ENCODE measurements around the gene NPAS2.

The NPAS2 gene

DNA sequence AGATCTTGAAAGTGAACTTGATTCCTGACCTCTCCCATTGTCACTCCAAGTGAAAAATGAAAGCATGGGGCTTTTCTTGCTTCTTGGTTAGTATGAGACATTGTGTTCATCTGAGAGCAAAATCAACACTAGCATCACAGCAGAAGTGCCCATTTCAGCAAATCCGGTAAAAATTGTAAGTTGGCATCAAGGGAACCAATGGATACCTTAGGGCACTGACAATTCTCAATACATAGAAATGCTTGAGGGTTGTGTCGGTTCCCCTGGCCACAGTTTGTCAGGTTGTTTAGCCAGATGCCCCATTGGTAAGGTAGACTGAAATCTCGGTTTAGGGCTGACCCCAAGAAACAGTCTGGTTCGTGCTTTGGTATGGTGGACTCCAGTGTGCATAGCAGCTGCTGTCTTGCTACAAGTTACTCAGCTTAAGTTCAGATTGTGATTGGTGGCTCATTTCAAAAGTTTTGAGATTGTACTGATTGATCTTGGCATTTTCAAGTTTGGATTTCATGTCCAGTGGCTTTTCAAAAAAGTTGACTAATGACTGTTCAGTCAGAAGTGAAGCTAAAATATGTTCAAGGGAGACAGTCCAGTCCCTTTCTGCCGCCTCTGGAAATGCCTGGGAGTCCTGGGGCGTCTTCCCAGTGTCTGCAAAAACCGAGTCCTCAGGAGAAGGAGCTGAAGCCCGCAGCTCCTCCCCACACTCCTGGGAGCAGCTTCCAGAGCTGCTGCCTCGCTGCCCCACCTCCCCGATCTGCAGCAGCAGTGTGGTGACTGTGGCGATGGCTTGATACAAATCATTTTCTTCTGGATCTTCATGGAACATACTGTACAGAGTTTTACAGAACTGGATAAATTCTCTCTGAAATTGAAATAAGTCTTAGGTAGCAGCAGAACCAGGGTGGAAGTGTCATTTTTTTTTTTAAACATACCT lies 187.7 kb downstream of the NPAS2 start:
- DNase-seq (ENCODE audit: low read depth, low spot score): no peak

DNA sequence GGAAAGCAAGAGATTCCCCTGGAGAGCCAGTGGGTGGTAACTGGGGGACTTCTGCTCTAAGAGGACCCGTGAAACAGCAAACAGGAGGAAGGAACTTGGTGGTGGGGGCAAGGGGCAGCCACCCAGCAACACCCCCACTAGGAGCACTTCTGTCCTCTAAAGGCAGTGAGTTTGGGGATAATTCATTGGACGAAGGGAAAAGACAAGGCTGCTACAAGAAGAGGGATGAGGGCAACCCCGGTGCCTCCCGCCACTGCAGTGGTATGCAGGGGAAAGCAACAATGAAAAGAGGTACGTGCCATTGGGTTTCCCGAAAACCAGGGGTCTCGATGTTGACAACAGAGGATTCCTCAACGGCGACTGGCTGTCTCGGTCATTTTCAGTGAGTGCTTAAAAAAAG lies 191.2 kb downstream of the NPAS2 start:
- DNase-seq (ENCODE audit: low read depth, low spot score): no peak

DNA sequence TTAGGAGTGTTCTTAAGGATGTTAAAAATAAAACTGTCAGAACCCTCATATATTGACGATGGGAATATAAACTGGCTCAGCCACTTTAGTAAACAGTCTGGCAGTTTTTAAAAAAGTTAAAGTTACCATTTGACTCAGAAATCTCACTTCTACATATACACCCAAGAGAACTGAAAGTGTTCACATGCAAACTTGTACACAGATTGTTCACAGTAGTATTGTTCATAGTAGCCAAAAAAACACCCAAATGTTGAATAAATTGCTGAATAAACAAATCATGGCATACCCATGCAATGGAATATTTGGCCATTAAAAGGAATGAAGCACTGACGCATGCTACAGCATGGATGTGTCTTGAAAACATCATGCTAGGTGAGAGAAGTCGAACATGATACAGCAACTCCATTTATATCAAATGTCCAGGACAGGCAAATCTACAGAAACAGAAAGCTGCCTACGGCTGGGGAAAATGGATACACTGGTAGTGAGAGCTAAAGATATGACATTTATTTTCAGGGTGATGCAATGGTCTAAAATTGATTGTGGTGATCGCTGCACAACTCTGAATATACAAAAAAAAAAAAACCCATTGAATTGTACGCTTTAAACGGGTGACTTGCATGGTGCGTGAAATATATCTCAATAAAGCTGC lies 192.2 kb downstream of the NPAS2 start:
- DNase-seq (ENCODE audit: low read depth, low spot score): no peak

DNA sequence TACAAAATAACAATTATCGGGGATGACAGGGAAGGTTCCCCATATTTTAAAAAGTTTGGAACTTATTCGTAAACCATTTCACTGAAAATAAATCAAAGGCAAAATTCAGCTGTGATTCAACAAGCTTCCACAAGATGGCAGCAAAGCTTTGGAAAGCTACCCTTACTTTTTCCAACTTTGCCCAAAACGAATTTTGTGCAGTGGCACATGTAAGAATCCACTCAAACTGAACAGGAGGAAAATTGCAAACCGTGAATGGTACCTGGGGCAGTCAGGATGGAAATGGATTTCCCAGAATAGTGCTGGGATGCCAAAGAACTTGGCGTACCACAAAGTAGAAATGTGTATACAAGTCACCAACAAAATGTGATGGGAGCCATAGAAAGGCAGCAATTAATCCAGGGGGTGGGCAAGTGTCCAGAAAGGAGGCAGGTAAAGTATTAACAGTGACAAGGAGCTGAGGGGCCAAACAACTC lies 192.8 kb downstream of the NPAS2 start:
- no peak for DNase-seq (ENCODE audit: low read depth, low spot score)

DNA sequence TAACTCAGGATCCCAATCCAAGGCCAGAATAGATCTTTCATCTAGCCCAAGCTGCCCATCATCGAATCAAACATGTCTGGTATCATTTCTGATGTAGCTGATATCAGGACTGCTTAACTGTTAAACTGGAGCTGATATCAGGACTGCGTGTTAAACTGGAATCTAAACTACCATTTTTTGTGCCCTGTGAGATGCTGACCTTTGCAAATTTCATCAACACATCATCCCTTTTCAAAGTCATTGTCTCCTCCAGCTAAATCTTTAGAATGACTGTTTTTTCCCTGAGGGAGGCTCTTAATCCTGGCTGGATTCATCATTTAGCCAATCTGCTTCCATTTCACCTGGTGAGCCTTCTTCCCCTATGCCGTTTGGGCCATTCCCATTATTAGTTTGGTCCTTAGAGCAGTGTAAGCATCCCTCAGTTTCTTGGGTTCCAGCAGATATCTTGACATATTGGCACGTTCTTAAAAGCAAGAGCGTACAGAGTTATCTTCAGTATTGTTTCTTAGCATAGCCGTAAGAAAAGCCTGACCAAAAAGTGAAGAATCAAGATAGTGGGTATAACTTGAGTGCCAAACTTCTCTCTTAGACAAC lies 194.4 kb downstream of the NPAS2 start:
- DNase-seq (ENCODE audit: low read depth, low spot score): no peak

DNA sequence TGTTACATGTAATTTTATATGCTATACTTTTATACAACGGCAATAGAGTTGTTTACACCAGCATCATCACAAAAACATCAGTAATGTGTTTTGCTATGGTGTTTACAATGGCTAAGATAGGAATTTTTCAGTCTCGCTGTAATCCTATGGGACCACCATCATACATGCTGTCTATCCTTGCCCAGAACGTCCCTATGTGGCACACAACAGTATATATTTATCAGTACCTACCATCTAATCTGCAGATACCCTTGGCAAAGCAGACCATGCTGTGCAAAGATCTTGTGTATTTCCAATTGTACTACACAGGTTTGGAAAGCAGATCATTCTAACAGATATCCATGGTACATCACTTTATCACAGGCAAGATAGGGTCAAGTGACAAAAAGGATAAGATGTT lies 197.4 kb downstream of the NPAS2 start:
- DNase-seq (ENCODE audit: low read depth, low spot score): no peak

DNA sequence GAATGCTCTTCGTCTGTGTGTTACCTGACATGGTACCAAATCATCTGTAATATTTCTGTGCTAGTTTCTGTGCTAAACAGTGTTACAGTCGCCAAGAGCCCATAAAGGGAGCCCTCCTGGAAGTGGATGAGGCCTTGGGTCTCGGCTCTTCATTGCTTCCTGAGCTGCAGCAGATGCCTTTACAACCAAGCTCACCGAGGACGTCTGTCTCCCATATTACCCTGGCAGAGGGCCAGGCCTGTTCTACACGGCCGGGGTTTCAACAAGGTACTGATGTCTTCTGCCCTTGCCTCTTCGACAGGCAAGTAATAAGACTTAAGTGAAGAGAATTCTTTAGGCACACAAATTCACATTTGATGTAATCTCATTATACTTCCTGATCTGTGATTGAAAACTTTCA lies 199.0 kb downstream of the NPAS2 start:
- no peak for DNase-seq (ENCODE audit: low read depth, low spot score)

DNA sequence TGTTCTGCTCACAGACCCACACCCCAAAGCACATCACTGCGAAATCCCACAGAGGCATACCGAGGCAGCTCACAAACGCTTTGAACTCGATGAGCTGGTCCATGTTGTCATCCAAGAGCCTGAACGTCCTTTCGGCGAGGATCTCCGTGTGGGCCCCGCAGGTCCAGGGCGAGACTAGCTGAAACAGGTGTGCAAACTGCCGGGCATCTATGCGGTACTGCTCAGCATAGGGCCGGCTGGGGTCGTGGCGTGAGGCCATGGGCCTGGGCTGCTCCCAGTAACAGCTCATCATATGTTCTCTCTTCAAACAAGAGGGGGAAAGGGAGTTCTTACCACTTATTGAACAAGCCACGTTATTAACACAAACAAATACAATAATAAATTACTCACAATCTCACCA lies 202.3 kb downstream of the NPAS2 start:
- DNase-seq (ENCODE audit: low read depth, low spot score): no peak

DNA sequence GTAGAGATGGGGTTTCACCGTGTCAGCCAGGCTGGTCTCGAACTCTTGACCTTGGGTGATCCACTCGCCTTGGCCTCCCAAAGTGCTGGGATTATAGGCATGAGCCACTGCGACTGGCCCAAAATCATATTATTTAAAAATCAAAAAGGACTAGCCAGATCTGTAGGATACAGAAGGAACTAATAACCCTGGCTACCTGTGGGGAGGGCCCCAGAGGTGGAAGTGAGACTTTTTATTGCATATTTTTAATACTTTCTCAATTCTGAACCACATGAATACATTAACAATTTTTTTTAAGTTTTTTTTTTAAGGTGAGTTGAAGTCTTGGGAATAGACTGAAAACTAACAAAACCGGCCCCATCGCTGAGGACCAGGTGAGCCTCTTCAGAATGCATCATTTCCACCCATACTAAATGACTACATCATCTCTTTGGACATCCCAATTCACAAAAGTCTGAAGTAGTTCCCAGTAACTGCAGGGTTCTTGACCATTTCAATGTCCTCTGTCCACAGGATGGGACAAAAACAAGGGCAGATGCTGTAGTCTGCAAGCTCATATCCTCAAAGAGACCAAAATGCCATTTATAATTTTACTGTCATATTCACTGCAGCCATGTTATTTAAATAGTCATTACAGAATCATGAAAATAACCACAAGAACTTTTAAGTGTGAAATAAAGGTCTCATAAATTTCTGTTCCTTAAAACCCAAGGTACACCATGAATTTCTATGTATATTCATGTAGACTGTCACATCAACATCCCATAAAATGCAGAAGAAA lies 203.6 kb downstream of the NPAS2 start:
- no peak for DNase-seq (ENCODE audit: low read depth, low spot score)

DNA sequence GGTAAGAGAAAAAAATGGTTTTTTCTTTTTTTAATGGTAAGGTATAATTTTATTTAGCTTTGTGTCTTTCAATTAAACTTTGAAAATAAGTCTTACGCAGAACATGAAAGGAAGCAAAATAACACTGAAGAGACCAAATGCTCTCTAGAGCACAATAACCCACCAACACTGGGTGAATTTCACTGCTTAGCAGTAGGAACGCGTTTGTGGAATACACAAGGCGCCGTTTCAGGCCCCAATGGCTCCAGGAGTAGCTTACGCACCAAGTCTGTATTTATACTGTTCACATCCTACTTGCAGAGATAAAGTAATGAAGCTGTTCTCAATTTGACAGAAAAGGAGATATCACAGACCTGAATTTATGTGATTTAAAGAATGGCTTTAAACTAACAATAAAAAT lies 205.6 kb downstream of the NPAS2 start:
- DNase-seq (ENCODE audit: low read depth, low spot score): no peak

DNA sequence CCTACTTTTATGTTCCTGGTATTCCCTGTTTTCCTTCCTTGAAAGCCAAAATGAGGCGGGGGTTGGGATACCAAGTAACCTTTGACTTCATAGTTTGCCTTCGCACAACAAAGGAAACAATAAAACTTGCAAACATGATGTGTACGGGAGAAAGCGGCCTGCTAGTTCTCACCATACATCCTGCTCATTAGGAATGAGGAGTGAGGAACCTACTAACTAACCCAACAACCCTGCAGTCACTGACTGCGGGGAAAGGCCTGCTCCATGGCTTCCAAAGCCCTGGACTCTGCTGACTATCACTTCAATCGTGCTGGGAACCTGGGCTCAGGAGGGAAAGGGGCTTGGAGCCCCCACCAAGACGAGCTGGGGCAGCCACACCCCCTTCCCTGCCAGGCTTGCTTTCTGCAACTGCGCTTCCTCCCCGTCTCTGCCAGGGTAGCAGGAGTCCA lies 206.3 kb downstream of the NPAS2 start:
- no peak for DNase-seq (ENCODE audit: low read depth, low spot score)

DNA sequence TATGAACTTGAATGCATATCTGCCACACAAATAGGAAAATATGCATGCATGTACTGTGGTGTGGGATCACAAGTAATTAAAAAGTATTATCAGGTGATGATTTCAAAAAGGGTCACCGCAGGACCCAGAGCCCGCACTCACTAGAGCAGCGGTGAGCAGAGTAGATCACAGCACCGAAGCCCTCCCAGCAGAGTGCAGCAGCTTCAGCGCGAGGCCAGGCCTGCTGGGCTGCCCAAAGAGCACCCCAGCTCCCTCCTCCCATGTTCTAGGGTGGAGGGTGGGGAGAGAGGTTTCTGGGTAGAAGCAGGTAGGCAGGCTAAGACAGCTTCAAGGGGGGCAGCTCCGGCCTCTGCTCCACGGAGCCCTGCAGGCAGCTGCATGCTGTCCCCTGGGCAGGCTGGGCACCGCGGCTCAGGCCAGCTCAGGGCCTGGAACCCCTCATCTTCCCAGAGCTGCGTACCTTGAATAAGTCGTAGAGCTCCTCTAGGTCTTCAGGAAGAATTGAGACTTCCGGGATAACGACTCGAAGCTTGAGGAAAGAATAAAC lies 207.1 kb downstream of the NPAS2 start:
- no peak for DNase-seq (ENCODE audit: low read depth, low spot score)

DNA sequence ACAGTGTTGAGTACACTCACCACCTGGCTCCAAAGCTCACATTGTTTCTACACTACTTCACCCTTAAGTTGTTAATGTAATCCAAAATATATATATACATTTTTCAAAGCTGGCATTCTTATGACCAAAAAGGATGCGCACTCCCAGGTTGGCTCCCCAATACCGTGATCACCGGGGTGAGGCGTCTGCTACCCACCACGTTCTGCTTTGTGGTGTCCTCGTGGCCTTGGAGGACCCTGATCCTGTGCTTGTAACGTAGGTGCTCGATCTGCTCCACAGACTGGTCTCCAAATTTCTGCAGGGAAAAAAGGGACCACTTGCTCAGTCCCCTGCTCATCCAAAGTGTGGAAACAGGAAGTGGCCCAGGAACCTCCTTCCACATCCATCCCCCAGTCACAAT lies 207.9 kb downstream of the NPAS2 start:
- no peak for DNase-seq (ENCODE audit: low read depth, low spot score)

DNA sequence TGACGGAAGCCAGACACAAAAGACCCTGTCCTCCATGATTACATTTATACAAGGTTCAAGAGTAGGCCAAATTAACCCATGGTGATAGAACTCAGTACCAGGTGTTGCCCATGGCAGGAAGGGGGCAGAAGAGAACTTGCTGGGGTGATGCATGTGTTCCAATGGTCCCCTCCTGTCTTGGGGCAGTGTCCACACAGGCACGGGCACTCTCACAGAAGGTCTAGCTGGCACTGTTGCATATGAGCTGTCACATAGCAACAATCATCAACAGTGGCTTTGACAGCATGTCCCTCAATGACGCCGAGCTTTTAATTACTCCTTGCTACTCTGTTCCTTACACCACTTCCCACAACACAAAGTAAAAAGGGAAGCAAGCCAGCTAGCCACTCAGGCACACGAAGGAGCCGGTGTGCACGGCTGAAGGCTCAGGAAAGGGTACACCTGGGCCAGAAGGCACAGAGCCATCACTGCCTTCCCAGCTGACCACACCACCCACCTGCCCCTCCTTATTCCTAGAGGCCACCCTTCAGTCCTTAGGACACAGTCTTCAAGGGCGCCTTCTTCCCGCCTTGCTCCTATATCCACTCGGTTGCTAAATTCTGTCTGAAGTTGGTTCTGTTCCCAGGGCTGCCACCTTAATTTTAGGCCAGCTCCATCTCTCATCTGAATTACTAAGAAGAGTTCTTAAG lies 211.1 kb downstream of the NPAS2 start:
- no peak for DNase-seq (ENCODE audit: low read depth, low spot score)

DNA sequence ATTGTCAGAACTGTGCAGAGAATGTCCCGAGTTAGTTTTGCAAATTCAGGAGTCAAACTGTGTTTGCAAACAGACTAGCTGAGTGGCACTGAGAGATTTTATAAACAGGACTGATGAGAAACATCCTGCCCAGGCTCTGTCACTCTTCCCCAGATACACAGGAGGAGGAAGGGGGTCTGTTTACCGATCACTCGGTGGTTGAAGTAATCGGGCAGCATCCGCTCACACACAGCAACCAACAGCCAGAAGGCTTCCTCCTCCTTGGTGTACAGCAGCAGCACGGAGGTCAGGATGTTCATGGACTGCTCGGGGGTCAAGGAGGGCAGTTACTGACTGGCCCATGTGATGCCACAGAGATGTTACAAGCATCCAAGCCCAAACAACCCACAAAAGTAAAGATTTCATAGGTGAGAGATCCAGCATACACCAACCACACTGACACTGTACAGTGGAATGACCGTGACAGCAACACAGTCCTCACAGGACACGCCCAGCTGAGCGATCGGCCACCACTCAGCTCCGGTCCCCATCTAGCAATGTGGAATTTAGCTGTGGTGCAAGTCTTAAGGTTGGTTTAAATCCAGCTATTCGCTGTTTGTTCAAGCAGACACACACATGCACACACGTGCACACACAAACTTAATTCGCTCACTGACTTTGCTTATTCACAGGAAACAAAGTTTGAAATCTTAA lies 212.3 kb downstream of the NPAS2 start:
- no peak for DNase-seq (ENCODE audit: low read depth, low spot score)

DNA sequence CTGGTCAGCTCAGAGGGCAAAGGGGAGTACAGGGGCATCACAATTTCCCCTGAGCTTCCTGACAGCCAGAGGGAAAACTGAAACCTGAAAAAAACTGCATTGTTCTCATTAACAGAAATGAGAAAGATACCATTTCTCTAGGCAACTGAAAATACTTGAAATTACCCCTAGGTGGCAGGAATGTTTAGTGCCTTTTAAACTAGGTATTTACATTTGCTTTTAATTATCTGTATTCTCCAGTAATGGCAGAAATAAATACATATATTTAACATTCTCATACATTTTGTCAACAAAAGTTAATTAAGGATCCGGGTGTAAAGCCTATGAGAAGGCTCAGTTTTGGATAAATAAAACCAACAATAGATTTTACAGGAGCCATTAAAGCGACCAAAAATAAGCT lies 216.6 kb downstream of the NPAS2 start:
- DNase-seq (ENCODE audit: low read depth, low spot score): no peak

DNA sequence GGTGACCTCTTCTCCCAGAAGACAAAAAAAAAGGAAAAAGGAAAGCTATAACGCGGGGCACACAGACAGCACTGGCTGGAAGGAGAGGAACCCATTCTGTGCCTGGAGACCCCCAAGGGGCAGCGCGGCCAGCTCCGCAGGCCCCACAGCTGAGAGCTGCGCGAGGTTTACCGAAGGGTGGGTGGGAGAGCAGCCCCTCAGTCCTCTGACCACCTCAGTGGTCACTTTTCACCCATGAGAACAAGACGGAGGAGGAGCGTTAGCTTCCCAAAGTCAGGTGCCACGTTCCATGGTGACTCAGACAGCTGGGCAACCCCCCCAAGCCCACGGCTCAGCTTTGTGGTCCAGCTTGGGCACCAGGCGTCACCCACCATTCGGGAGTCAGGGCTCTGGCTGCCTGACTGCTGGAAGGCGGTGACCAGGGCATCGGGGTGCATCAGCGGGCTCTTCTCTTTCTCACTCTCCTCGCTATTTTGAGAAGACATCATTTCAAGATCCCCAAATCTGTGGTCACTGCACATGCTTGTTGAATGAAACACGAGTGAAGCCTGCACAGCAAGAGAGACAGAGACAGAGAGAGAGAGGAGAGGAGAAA lies 217.3 kb downstream of the NPAS2 start:
- no peak for DNase-seq (ENCODE audit: low read depth, low spot score)

DNA sequence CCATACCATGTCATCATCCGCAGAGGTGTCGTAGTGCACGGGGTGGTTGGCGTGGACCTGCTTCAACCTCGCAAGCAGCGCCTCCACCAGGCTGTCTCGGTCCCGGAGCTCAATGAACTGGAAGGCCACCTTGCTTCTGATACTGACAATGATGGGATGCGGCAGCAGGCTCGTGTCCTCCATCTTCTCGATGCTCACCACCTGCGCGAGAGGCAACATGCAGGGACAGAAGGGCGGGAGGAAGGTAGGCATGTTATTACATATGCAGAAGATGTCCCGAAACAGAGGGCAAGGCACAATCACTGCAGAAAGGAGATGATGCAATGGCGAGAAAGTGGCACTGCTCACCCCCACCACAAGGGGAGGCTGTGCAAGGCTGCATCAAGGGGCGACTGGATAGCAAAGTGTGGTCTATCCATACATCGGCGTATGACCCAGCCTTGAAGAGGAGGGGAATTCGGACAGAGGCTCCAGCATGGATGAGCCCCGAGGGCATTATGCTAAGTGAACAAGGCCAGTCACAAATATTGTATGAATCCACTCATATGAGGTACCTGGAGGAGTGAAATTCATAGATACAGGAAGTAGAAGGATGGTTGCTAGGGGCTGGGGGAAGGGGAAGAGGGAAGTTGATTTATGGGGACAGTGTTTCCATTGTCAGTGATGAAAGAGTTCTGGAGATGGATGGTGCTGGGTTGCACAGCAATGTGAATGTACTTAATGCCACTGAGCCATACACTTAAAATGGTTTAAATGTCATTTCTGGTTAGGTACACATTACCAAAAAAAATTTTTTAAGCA lies 218.7 kb downstream of the NPAS2 start:
- DNase-seq (ENCODE audit: low read depth, low spot score): no peak

DNA sequence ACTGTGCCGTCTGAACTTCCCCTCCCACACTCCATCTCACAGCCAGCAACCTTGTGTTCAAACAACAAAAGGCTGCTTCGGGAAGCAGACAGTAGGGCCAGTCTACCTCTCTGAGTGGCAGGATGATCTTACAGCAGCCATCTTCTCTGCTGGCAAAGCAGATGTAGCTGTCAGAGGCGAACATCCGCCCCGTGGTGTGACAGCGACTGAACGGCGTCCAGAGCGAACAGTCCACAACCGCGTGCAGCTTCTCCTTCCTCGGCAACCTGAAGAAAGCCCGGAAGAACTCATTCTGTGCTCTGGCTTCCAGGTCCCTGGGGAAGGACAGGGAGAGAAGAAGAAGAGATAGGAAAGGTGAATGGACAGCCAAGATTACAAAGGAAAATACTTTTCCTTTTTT lies 220.1 kb downstream of the NPAS2 start:
- no peak for DNase-seq (ENCODE audit: low read depth, low spot score)

All from iPS DF 19.7 (cell line).